Measurements from ENCODE around the gene BSX.

- TF ChIP-seq CTCF (IDR thresholded peaks at IDR 0.05; ENCODE audit: low read depth, low read length, poor library complexity, severe bottlenecking) (no peak), EZH2phosphoT487 (IDR thresholded peaks at IDR 0.05; ENCODE audit: borderline replicate concordance, low read length) (no peak)
Measured at GRCh38 chr11:122979815-122980595, 1.6 kb downstream of the BSX start.

All from DOHH2 (cell line).